COR-L47 (cell line): ENCODE measurements around the gene CASK.
"Not testable (repeated sequence)": the region's sequence is repeated elsewhere in the genome, so short reads cannot be mapped to it uniquely, and the experiment has no call there.

ENCODE experiments used
- DNase-seq: peaks from one replicate; lab custom pipeline; 2025; lab: John Stamatoyannopoulos, UW

CASK gene

GRCh38 chrX:41692162-41692749, 231.1 kb downstream of the CASK start:
- no peak for DNase-seq

DNA sequence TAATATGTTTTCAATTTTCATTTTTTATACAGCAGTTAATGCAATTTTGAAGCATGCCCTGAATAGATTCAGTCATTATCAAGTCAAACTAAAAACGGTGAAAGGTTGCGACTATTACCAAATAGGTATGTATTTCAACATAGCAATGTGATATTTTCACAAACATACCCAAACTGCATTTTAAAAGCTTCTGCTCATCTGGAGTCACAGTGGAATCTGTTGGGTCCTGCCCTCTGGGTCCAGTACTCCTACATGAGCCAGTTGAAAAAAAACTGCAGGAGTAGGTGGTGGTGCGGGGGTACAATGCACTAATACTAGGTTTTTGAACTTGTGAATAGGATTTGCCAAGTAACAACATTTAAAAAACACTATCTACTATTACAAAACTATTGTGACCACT, 233.6 kb downstream of the CASK start:
- DNase-seq, result no peak

- no peak for DNase-seq
Measured at GRCh38 chrX:41688835-41689234, 234.5 kb downstream of the CASK start, which contains the start of gene GPR34. Gene GPR34 (plus strand): TSS chrX:41688973. CDS start chrX:41695634, 6,661 bp downstream.

GRCh38 chrX:41688156-41688555, 235.2 kb downstream of the CASK start:
- no peak for DNase-seq

DNA sequence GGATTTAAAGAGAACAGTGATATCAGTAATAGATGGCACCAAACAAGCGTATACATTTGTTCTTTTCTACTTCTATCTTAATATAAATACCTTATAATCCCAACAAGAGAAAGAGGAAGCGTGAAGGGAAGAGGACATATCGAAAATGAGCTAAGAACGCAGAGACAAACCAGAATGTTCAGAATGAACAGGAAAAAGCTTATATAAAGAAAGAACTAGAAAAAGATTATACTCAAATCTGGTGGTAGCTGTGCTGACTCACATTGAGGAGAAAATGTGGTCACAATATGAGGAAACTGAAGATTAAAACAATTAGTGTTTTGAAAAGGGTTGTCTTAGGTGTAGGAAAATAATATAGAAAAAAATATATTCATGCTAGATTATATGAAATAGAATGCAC, 236.6 kb downstream of the CASK start:
- DNase-seq, result no peak

- no peak for DNase-seq
Measured at GRCh38 chrX:41684940-41685339, 238.4 kb downstream of the CASK start.

DNA sequence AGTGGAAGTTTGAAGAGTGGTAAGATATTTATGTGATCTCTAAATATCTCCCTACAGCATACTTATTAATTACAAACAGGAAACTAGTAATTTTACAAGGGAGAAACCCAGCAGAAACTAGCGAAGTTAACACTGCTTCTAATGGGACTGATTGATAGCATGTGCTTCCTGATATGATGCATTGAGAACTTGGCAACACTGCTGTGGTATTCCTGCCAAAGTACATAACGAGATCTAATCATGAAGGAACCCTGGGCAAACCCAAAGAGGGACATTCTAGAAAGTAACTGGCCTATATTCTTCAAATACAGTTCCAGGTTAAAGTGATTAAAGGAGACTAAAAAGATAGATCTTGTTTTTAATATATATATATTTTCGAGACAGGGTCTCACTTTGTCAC, 239.2 kb downstream of the CASK start:
- DNase-seq, result no peak

DNA sequence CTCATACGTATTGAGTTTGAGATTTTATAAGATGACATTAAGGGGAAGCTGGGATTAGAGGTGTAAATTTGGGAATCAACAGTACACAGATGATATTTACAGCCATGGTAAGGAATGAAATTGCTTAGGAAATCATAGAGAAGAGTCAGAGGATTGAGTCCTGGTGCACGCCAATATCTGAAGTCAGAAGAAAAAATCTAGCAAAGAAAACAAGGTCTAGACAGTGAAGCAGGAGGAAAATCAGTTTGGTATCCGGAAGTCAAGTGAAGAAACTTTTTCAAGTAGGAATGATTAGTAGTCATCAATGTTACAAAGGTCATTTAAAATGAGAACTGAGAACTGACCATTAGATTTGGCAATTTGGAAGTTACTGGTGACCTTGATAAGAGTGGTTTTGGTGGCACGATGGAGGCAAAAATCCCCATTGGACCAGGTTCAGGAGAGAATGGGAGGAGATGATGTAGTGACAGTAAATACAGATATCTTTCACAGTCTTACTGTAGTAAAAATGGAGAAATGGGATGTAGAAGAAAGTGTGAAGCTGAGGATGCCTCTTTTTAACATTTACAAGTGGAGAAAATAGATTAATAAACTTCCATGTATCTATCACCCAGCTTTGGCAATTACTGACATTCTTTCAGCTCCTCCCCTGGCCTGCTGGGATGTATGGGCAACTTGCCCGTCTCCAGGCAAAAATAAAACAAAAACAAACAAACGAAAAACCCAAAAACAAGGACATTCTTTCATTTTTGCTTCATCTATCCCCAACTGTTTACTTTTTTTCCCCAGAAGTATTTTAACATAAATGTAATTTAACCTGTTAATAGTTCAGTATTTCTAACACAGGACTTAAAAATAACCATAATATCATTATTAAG, 245.9 kb downstream of the CASK start:
- no peak for DNase-seq

- not testable (repeated sequence) for DNase-seq
Measured at GRCh38 chrX:41676361-41676760, 247.0 kb downstream of the CASK start.

GRCh38 chrX:41672643-41673042, 250.7 kb downstream of the CASK start:
- DNase-seq, result no peak

GRCh38 chrX:41671082-41671481, 252.3 kb downstream of the CASK start:
- DNase-seq, result no peak

DNA sequence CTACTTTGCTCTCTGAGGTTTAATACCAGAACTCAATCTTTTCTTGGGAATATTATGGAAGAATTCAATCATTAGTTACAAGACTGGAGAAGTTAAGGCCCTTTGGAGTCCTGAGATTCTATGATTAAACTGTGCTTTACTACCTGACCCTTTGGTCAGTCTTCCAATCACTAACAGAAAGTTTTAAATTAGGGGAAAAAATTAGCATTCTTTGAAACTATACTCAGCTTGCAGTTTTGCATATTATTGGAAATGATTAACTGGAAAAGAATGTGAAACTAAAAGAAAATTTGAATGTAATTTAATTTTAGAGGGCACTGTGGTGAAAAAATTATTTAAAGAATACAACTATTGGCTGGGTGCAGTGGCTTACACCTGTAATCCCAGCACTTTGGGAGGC, 253.2 kb downstream of the CASK start:
- DNase-seq, result no peak

DNA sequence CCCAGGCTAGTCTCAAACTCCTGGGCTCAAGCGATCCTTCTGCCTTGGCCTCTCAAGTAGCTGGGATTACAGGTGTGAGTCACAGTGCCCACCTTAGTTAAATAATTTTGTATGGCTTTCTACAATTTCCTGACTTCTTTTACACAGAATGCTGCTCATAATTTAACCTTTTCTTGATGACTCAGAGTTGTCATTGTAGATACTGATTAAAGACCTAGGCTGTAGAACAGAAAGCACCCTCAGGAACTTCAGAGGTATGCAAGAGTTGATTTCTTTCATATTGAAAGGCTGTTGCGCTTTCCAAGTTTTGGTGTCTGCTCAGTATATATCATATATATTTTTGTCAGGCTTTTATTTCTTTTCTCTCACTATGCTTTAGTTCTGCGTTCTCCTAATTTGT, 255.7 kb downstream of the CASK start:
- DNase-seq, result no peak

GRCh38 chrX:41666251-41666650, 257.1 kb downstream of the CASK start:
- DNase-seq, result no peak

- DNase-seq, result no peak
Measured at GRCh38 chrX:41665686-41666085, 257.7 kb downstream of the CASK start.

DNA sequence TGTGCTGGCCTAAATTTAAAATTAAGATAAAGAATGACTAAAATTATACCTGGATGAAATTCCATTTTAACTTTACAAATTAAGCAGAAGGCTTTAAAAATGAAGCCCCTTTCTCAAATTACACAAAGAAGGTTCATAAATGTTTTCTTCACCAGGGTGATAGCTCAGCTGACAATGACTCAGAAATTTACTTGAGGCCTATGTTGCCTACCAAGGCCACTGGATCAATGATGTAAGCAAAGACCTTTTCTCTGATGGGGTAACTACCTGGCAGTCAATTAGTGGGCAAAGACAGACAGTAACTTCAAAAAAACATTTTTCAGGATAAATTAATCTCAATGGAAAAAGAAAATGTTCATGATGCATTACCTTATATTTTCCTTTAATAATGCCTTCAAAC, 258.4 kb downstream of the CASK start:
- DNase-seq, result no peak

- DNase-seq, result no peak
Measured at GRCh38 chrX:41664375-41664901, 258.9 kb downstream of the CASK start.

DNA sequence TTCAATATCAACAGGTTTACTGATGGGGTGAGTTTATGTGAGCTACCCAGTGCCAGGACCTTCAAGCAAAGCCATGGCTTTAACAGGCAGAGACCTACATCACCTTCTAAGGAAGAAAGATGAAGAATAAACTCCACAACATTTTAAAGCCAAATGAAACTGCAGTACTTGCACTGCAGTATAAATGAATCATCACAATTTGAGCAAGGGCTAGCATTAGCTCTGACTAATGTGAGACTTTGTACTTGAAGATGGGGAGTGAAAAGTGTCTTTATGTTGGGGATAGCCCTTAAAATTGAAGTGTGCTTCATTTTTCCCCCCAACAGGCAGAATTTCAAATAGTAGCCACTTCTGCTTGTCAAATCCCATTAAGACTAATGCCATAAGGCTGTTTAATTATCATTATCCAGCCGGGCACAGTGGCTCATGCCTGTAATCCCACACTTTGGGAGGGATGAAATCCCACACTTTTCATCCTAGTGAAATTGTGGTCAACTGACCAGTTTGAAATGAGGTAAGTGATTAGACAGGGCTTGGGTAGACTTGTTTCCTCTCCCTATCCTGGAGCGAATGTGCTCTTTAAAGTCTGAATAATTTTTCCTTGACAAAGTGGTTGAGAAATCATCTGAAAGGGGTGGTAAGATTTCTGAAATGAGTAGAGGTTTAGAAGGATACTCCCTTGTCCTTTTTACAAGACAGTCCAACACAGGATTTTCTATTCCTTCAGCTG, 261.8 kb downstream of the CASK start:
- DNase-seq, result no peak

GRCh38 chrX:41655631-41656030, 267.7 kb downstream of the CASK start:
- DNase-seq, result no peak

DNA sequence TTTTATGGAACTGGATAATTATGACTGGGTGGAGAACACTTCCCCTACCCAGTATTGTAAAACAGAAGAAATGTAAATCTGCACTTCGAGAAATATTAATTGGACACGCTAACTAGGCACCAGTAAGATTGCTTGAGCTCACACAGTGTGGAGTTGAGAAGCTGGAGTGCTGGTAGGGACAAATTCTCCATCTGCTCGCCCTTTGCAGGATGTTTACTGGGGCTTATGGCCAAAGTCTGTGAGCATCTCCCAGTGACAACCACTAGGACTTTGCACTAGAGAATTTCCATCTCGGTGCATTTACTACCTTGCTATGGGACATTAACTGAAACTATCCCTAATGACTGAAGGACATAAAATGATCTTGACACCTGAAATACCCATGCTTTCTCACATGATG, 268.3 kb downstream of the CASK start:
- DNase-seq, result no peak

DNA sequence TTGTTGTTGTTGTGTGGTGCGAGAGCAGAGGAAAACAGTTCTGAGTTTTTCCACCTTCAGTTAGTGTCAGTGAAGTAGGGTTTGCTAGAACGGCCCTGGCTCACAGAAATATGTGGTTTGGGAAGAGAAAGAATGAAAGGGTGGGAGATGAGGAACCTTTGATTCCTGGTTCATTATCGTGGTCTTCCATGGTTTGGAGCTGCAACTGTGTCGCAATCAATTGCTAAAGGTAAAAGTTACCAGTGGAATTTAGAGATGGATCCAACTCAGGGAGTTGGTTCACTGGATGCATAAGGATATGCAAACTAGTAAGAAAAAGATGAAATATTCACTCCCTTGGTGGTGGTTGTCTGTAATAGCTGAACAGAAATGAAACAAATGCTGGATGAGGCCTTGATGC, 270.2 kb downstream of the CASK start:
- DNase-seq, result no peak

GRCh38 chrX:41646201-41646600, 277.2 kb downstream of the CASK start:
- not testable (repeated sequence) for DNase-seq

GRCh38 chrX:41634284-41634683, 289.1 kb downstream of the CASK start:
- DNase-seq, result no peak
